ENCODE data around the gene GRK3. TPM values are rescaled to one million over a fixed set of nuclear protein-coding genes. Genes with fewer than 3 reads are reported as not detected.
A peak's percentile ranks its signal among the peaks of the same experiment; 100 is the strongest.

Gene GRK3
- total RNA-seq, 1 donor from 2014 or later: 66.7 TPM

DNA sequence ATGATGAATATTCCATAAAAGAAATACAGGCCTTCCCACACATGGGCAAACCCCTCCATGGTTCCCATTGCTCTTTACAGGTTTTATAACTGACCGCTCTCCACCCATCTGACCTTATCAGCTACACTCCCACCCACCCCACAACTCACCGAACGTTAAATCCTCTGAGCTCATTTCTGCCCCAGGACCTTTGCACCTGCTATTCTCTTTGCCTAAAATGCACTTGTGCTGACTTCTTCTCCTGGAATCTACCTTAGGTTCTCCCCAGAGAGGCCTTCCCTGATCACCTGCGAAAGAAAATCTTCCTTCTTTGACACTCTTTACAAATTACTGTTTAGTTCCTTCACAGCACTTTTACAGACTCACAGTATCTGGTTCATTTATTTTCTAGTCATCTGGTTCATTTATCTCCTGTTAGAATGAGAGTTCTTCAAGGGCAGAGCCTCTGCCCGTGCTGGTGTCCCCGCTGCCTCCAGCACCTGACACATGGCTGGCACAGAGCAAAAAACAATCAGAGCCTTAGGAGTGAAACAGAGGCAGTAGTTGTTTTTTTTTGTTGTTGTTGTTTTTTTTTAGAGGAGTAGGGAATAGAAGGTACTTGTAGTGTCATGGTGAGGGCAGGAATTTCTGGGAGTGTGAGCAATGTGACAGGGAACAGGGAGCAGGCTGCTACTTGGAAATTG, 21.6 kb upstream of the GRK3 start:
- POLR2A ChIA-PET: interaction anchor here (1.3 to 2.7 kb wide), 3 partner anchors 16 to 30 kb away, joined by 6 to 53 read pairs (median 7); partner anchors contain the start of gene GRK3
- peaks cover 3% of the 10 kb centered on the region for H3K9me3 Mint-ChIP-seq
- no peaks in the 10 kb centered on the region for H3K36me3 Mint-ChIP-seq (ENCODE audit: low read depth)
- H3K27me3 Mint-ChIP-seq: no peaks in the 10 kb centered on the region
- ATAC-seq (ENCODE audit: low read depth): no peak
- CTCF ChIA-PET: interaction anchor here (0.8 to 4.0 kb wide), 13 partner anchors 16 to 230 kb away, joined by 3 to 68 read pairs (median 7); partner anchors contain the start of gene GRK3
- peaks cover 38% of the 10 kb centered on the region for H3K4me1 Mint-ChIP-seq
- H3K27ac Mint-ChIP-seq: no peak overlapping the region
- H3K4me3 Mint-ChIP-seq: no peak overlapping the region
- DNase-seq: no peak
- TF ChIP-seq, protein P1, sequence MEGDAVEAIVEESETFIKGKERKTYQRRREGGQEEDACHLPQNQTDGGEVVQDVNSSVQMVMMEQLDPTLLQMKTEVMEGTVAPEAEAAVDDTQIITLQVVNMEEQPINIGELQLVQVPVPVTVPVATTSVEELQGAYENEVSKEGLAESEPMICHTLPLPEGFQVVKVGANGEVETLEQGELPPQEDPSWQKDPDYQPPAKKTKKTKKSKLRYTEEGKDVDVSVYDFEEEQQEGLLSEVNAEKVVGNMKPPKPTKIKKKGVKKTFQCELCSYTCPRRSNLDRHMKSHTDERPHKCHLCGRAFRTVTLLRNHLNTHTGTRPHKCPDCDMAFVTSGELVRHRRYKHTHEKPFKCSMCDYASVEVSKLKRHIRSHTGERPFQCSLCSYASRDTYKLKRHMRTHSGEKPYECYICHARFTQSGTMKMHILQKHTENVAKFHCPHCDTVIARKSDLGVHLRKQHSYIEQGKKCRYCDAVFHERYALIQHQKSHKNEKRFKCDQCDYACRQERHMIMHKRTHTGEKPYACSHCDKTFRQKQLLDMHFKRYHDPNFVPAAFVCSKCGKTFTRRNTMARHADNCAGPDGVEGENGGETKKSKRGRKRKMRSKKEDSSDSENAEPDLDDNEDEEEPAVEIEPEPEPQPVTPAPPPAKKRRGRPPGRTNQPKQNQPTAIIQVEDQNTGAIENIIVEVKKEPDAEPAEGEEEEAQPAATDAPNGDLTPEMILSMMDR (IDR thresholded peaks at IDR 0.05): no peak
- intact Hi-C loops (cut with micrococcal nuclease): loop anchor here (5.0 kb wide), 3 partner anchors 39 to 114 kb away; no protein-coding TSS in a partner anchor

- peak overlapping the region; percentile 3 for H3K27ac Mint-ChIP-seq
- TF ChIP-seq, protein P1 (IDR thresholded peaks at IDR 0.05): no peak
- H3K4me1 Mint-ChIP-seq: peaks cover 46% of the 10 kb centered on the region
- CTCF ChIA-PET: interaction anchor here (1.1 to 2.6 kb wide), 6 partner anchors 8 to 228 kb away, joined by 4 to 21 read pairs (median 7); no protein-coding TSS in a partner anchor
- H3K9me3 Mint-ChIP-seq: peaks cover 3% of the 10 kb centered on the region
- POLR2A ChIA-PET: interaction anchor here (2.7 kb wide), 1 partner anchor 19 kb away, joined by 53 read pairs; the partner anchor contains the start of gene GRK3
- H3K36me3 Mint-ChIP-seq (ENCODE audit: low read depth): no peaks in the 10 kb centered on the region
- intact Hi-C loops (cut with micrococcal nuclease): no loop called here
- H3K27me3 Mint-ChIP-seq: no peaks in the 10 kb centered on the region
- ATAC-seq (ENCODE audit: low read depth) (no peak), DNase-seq (no peak)
- H3K4me3 Mint-ChIP-seq: no peak overlapping the region
These were observed 19.3 kb upstream of the GRK3 start for GRCh38 chr22:25545146-25545545.

- ATAC-seq (ENCODE audit: low read depth) (no peak), DNase-seq (no peak)
- TF ChIP-seq, protein P1 (IDR thresholded peaks at IDR 0.05): no peak
- Mint-ChIP-seq H3K4me1 (peaks cover 46% of the 10 kb centered on the region), H3K36me3 (ENCODE audit: low read depth) (no peaks in the 10 kb centered on the region), H3K4me3 (no peak overlapping the region), H3K9me3 (peaks cover 3% of the 10 kb centered on the region), H3K27me3 (no peaks in the 10 kb centered on the region), H3K27ac (peak overlapping the region; percentile 3)
- ChIA-PET CTCF (interaction anchor here (0.7 to 2.6 kb wide), 3 partner anchors 20 to 227 kb away, joined by 3 to 19 read pairs (median 4); no protein-coding TSS in a partner anchor), POLR2A (interaction anchor here (2.7 kb wide), 1 partner anchor 18 kb away, joined by 53 read pairs; the partner anchor contains the start of gene GRK3)
- intact Hi-C loops (cut with micrococcal nuclease): no loop called here
These were observed 18.8 kb upstream of the GRK3 start for GRCh38 chr22:25545672-25546071.

GRCh38 chr22:25546242-25546641, 18.2 kb upstream of the GRK3 start:
- Mint-ChIP-seq H3K4me3 (no peak overlapping the region), H3K9me3 (peaks cover 3% of the 10 kb centered on the region), H3K27me3 (no peaks in the 10 kb centered on the region), H3K36me3 (ENCODE audit: low read depth) (no peaks in the 10 kb centered on the region), H3K27ac (peak overlapping the region; percentile 19), H3K4me1 (peaks cover 46% of the 10 kb centered on the region)
- ATAC-seq (ENCODE audit: low read depth): no peak
- intact Hi-C loops (cut with micrococcal nuclease): no loop called here
- TF ChIP-seq, protein P1 (IDR thresholded peaks at IDR 0.05): no peak
- POLR2A ChIA-PET: interaction anchor here (0.9 to 2.3 kb wide), 2 partner anchors 16 to 18 kb away, joined by 3 to 9 read pairs; partner anchors contain the start of gene GRK3
- CTCF ChIA-PET: interaction anchor here (0.7 to 1.1 kb wide), 2 partner anchors 20 to 155 kb away, joined by 3 to 4 read pairs; no protein-coding TSS in a partner anchor
- no peak for DNase-seq

DNA sequence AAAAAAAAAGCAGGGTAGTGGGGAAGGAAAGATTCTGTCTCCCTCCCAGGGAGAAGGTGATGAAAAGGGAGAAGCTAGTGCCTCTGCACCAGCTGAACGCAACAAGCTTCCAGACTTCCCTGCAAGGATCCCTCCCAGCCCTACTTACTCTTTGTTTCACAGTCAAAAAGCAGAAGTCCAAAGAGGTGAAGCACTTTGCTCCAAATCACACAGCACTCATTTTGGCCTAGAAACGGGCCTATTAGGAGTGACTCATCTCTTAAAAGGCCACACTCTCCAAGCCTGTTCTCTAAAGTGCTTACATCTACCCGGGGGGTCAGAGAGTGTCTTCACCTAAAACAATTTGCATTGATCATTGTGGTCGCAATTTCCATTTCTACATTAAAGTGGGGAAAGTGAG, 17.7 kb upstream of the GRK3 start:
- Mint-ChIP-seq H3K4me3 (no peak overlapping the region), H3K27me3 (no peaks in the 10 kb centered on the region), H3K27ac (no peak overlapping the region), H3K9me3 (peaks cover 3% of the 10 kb centered on the region), H3K36me3 (ENCODE audit: low read depth) (no peaks in the 10 kb centered on the region), H3K4me1 (peaks cover 46% of the 10 kb centered on the region)
- ChIA-PET CTCF (no interaction called here), POLR2A (interaction anchor here (0.7 to 2.3 kb wide), 3 partner anchors 15 to 99 kb away, joined by 3 to 9 read pairs (median 3); partner anchors contain the start of gene GRK3)
- TF ChIP-seq, protein P1 (IDR thresholded peaks at IDR 0.05): no peak
- DNase-seq (no peak), ATAC-seq (ENCODE audit: low read depth) (peak; percentile 55)
- intact Hi-C loops (cut with micrococcal nuclease): no loop called here
